ENCODE measurements around the gene CCN6. TPM values are rescaled to one million over a fixed set of nuclear protein-coding genes. Genes with fewer than 3 reads are reported as not detected.

Gene CCN6
- total and polyA plus RNA-seq, 2 donors (not counting 1 experiment from before 2014, with no cell fraction given), result 0.49 TPM; not detected in 1

DNA sequence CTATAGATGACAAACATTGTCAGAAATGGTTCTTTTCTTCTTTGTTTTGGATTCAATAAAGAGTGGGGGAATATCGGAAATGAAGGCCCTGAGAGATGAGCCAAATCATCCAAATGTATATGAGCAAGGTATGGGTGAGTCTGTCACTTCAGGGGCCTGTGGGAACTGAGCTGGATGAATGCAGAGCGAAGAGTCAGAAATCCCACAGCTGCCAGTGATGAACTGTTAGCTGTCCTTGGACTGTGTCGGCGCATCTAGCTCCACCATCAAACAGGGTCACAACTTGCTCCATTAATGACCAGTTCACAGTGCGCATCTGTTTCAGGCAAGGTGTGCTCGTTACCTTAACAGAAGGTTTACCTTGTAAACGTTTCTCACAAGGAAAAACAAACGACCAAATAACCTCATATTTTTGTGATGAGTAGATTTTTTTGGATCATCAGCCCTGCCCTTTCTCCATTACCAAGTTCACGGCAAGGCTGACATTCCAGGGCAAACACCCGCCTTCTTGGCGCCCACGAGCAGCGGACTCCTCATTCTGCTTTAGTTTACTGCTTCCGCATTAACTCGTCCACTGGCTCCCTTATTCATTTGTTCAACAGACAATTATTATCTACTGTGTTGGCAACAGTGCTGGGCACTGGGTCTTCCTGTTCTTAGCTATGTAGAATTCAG, 15.0 kb upstream of the CCN6 start:
- no peak overlapping the region for H2AFZ ChIP-seq (ENCODE audit: low read length)

DNA sequence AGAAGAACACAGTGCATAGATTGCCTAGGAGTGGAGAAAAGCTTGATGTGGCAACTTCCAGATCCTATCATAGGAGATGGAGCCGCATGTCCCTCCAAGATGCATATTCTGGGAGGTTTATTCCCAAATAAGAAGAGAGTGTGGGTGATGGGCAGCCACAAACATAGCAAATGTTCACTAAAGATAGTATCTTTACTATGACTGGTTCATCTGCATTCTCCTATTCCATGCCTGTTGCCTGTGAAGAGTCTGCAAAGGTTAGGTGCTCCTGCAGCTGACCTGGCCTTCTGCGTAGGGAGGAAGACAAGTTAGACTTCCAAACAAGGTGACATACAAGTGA, 14.5 kb upstream of the CCN6 start:
- H3K27me3 ChIP-seq (ENCODE audit: control insufficient read depth, insufficient read depth, low read length), result no peaks in the 10 kb centered on the region
- no peak for DNase-seq (ENCODE audit: low read depth in 2 of 2)
- H3K79me2 ChIP-seq (ENCODE audit: control insufficient read depth, insufficient read depth, low read length), result no peaks in the 10 kb centered on the region
- H3K4me2 ChIP-seq (ENCODE audit: extremely low read depth, insufficient read depth, low read length), result no peak overlapping the region
- H3K4me3 ChIP-seq (replicated peaks in 1 of 4; ENCODE audit: control extremely low read depth in 1 of 4, insufficient read depth in 1 of 4, low read depth in 3 of 4, low read length in 4 of 4), result no peak overlapping the region
- no peak overlapping the region for H3K27ac ChIP-seq (ENCODE audit: insufficient read depth, low read length)
- H3K4me1 ChIP-seq (ENCODE audit: control insufficient read depth, extremely low read depth, insufficient read depth, low read length), result peaks cover 9% of the 10 kb centered on the region
- TF ChIP-seq EZH2 (IDR thresholded peaks at IDR 0.05; ENCODE audit: low read length, missing control alignments), result no peak
- no peak overlapping the region for H2AFZ ChIP-seq (ENCODE audit: low read length)
- H3K36me3 ChIP-seq (ENCODE audit: control insufficient read depth, insufficient read depth, low read length), result no peaks in the 10 kb centered on the region
- no peaks in the 10 kb centered on the region for H4K20me1 ChIP-seq (ENCODE audit: control insufficient read depth, extremely low read depth, insufficient read depth, low read length)
- no peak overlapping the region for H3K9ac ChIP-seq (ENCODE audit: insufficient read depth, low read length)
- no peaks in the 10 kb centered on the region for H3K9me3 ChIP-seq (ENCODE audit: control insufficient read depth, insufficient read depth, low read depth, low read length)

More for the DNA sequence above, 15.0 kb upstream of the CCN6 start:
- H3K27ac ChIP-seq (ENCODE audit: insufficient read depth, low read length), result no peak overlapping the region
- H3K4me3 ChIP-seq (replicated peaks in 1 of 4; ENCODE audit: control extremely low read depth in 1 of 4, insufficient read depth in 1 of 4, low read depth in 3 of 4, low read length in 4 of 4), result no peak overlapping the region
- H3K4me1 ChIP-seq (ENCODE audit: control insufficient read depth, extremely low read depth, insufficient read depth, low read length), result peaks cover 7% of the 10 kb centered on the region
- no peaks in the 10 kb centered on the region for H4K20me1 ChIP-seq (ENCODE audit: control insufficient read depth, extremely low read depth, insufficient read depth, low read length)
- no peak for TF ChIP-seq EZH2 (IDR thresholded peaks at IDR 0.05; ENCODE audit: low read length, missing control alignments)
- TF ChIP-seq, protein P1, sequence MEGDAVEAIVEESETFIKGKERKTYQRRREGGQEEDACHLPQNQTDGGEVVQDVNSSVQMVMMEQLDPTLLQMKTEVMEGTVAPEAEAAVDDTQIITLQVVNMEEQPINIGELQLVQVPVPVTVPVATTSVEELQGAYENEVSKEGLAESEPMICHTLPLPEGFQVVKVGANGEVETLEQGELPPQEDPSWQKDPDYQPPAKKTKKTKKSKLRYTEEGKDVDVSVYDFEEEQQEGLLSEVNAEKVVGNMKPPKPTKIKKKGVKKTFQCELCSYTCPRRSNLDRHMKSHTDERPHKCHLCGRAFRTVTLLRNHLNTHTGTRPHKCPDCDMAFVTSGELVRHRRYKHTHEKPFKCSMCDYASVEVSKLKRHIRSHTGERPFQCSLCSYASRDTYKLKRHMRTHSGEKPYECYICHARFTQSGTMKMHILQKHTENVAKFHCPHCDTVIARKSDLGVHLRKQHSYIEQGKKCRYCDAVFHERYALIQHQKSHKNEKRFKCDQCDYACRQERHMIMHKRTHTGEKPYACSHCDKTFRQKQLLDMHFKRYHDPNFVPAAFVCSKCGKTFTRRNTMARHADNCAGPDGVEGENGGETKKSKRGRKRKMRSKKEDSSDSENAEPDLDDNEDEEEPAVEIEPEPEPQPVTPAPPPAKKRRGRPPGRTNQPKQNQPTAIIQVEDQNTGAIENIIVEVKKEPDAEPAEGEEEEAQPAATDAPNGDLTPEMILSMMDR (conservative IDR thresholded peaks at IDR 0.05 in 1 of 2, IDR thresholded peaks at IDR 0.05 in 1 of 2; ENCODE audit: low read depth in 1 of 2, low read length in 2 of 2), result no peak
- H3K36me3 ChIP-seq (ENCODE audit: control insufficient read depth, insufficient read depth, low read length), result no peaks in the 10 kb centered on the region
- H3K4me2 ChIP-seq (ENCODE audit: extremely low read depth, insufficient read depth, low read length), result no peak overlapping the region
- H3K79me2 ChIP-seq (ENCODE audit: control insufficient read depth, insufficient read depth, low read length), result no peaks in the 10 kb centered on the region
- H3K9ac ChIP-seq (ENCODE audit: insufficient read depth, low read length), result no peak overlapping the region
- no peaks in the 10 kb centered on the region for H3K9me3 ChIP-seq (ENCODE audit: control insufficient read depth, insufficient read depth, low read depth, low read length)
- peak in 1 of 2 donors; percentile 65 for DNase-seq (ENCODE audit: low read depth in 2 of 2)
- peaks cover 2% of the 10 kb centered on the region for H3K27me3 ChIP-seq (ENCODE audit: control insufficient read depth, insufficient read depth, low read length)

DNA sequence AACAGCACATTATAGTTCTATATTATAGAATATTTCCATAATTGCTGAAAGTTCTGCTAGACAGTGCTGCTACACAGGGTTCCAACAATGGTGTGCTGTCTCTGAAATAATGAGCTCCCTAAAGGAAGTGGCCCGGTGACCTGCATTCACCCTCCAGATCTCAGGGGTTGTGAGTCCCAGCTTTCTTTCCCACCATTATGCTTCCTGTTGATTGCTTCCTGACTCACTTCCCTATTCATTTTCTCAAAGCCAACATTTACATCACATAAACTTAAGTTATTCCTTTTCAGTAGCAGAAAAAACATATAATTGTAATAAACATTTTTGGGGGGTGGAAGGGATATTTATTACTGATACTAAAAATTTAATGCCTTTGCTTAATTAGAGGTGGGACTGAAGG, 12.9 kb upstream of the CCN6 start:
- Histone ChIP-seq H3K27ac (ENCODE audit: insufficient read depth, low read length) (no peak overlapping the region), H3K4me1 (ENCODE audit: control insufficient read depth, extremely low read depth, insufficient read depth, low read length) (peaks cover 9% of the 10 kb centered on the region), H3K4me2 (ENCODE audit: extremely low read depth, insufficient read depth, low read length) (no peak overlapping the region), H3K27me3 (ENCODE audit: control insufficient read depth, insufficient read depth, low read length) (no peaks in the 10 kb centered on the region), H4K20me1 (ENCODE audit: control insufficient read depth, extremely low read depth, insufficient read depth, low read length) (no peaks in the 10 kb centered on the region), H3K36me3 (ENCODE audit: control insufficient read depth, insufficient read depth, low read length) (no peaks in the 10 kb centered on the region), H3K4me3 (replicated peaks in 1 of 4; ENCODE audit: control extremely low read depth in 1 of 4, insufficient read depth in 1 of 4, low read depth in 3 of 4, low read length in 4 of 4) (no peak overlapping the region), H3K79me2 (ENCODE audit: control insufficient read depth, insufficient read depth, low read length) (no peaks in the 10 kb centered on the region), H3K9me3 (ENCODE audit: control insufficient read depth, insufficient read depth, low read depth, low read length) (no peaks in the 10 kb centered on the region), H2AFZ (ENCODE audit: low read length) (no peak overlapping the region), H3K9ac (ENCODE audit: insufficient read depth, low read length) (no peak overlapping the region)
- no peak for DNase-seq (ENCODE audit: low read depth in 2 of 2)
- TF ChIP-seq, protein P1 (conservative IDR thresholded peaks at IDR 0.05 in 1 of 2, IDR thresholded peaks at IDR 0.05 in 1 of 2; ENCODE audit: low read depth in 1 of 2, low read length in 2 of 2), result no peak
- TF ChIP-seq EZH2 (IDR thresholded peaks at IDR 0.05; ENCODE audit: low read length, missing control alignments), result no peak
